HL-60/S4 treated with phorbol 12-myristate 13-acetate at 8.2 ng/mL for 4 days and 3 days (cell line): Measurements from ENCODE around the gene DDO.

ENCODE experiments used
- in situ Hi-C: fragments of 300-500 bp; cut with MboI; formaldehyde crosslinking; loops from 2 replicates; pipeline ENCODE4 v1.15.0; 2022; ENCODE audit warnings: low sequenced_read_pairs

DDO gene

DNA sequence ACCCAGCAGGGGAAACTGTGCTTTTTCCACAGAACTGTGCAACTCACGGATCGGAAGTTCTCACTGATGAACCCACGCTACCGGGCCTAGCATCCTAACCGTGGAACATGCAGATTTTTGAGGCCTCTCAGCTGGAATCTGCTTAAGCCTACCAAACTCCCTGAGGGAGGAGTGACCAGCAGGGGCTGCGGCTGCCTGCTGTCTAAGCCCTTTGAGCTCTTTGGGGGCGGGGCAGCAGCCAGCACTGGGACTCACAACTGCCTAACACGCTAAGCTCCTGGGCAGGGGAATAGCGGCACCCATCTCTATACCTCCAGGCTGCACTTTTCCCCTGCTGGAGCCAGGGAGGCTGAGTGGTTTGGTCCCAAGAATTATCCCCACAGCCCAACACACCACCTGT lies 36.8 kb downstream of the DDO start:
- in situ Hi-C loops = loop anchor here (25.0 kb wide), 2 partner anchors 316 to 666 kb away; no protein-coding TSS in a partner anchor

DNA sequence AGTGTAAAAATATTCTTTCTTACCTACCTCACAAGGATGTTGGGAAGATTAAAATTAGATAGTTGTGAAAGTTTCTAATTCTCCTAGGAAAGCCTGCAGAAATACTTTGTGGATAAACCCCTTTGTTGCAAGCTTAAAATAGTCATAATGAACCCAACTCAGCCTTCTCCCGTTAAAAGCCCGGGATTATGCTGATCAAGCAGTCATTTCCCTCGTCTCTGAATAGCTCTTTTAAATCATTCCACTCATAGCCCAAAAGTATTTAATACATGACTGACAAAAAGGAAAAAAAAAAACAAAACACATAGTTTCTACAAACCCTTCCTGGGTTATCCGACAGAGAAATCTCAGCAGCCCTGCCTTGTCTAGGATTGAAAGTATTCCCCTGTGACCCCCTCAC lies 46.3 kb downstream of the DDO start:
- in situ Hi-C loops = no loop called here

- in situ Hi-C loops = no loop called here
Measured at GRCh38 chr6:110368284-110368683, 47.1 kb downstream of the DDO start.

GRCh38 chr6:110367825-110368224 lies 47.5 kb downstream of the DDO start:
- in situ Hi-C loops = no loop called here

- in situ Hi-C loops = no loop called here
Measured at GRCh38 chr6:110366975-110367374, 48.4 kb downstream of the DDO start.

DNA sequence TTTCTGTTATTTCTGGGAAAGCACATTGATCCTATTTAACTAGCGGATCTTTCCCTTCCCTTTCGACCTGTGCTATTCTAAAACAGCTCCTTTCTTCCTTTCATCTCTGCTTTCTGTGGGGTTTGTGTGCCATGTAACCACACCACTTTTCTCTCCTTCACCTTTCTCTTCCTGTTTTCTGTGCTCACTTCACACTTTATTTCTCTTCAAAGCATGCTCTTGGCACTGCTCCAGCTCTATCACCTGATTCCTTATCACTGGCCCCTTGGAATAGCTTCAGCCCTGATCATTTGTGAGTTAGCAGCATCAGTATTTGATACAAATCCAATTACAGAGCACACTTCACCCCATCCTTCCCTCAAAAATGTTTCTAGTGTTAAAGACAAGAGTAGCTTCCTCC lies 49.1 kb downstream of the DDO start:
- in situ Hi-C loops = no loop called here

- in situ Hi-C loops = no loop called here
Measured at GRCh38 chr6:110364364-110365105, 50.8 kb downstream of the DDO start.

DNA sequence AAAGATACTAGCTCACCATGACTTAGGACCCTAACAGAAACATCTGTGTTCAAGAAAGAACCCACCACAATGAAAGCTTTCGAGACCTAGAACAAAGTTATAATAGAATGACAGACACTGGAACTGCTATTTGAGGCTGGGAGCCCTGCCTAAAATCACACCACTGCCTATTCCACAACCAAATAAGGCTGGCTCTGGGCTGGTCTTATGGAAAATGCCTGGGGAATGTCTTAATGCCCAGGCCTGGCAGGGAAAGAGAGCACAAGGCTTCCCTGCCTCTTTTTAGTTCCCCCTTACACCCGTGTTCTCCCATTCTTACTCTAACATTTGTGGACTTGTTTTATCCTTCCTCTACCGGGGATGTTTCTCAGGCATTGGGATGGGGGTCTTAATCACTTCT lies 51.6 kb downstream of the DDO start:
- in situ Hi-C loops = no loop called here

DNA sequence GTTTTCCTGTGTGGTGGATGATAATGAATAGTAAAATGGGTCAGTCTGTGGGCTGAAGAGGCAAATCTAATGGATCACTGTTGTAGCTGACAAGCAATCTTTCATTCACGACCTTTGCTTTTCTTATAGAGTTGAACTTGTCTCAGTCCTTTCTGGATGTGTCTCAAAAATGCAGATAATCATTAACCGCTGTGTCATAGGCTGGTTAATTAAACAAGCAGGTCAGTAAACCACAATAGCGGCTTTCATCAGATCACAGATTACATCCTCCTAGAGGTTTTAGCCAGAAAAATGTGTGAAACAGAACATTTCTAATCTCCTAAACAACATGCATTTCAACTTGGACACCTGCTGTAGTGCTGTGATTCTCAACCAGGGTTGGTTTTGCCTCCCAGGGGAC lies 54.7 kb downstream of the DDO start:
- in situ Hi-C loops = no loop called here

DNA sequence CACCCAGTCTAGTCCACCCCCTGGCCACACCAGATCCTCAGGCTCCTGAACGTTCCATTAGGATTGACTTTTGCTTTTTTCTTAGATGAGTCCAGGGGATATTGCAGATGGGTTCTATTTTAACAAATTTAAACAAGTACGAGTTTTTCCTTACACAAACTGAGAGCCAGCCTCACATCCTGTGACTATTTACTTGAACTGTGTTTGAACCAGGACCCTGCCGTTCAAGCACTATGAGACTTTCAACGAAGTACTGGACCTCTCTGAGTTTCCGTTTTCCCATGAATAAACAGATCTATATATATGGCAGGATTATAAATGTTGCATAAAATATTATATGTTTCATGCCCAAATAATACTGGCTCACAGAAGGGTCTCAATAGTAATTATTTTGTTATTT lies 55.8 kb downstream of the DDO start:
- in situ Hi-C loops = no loop called here

DNA sequence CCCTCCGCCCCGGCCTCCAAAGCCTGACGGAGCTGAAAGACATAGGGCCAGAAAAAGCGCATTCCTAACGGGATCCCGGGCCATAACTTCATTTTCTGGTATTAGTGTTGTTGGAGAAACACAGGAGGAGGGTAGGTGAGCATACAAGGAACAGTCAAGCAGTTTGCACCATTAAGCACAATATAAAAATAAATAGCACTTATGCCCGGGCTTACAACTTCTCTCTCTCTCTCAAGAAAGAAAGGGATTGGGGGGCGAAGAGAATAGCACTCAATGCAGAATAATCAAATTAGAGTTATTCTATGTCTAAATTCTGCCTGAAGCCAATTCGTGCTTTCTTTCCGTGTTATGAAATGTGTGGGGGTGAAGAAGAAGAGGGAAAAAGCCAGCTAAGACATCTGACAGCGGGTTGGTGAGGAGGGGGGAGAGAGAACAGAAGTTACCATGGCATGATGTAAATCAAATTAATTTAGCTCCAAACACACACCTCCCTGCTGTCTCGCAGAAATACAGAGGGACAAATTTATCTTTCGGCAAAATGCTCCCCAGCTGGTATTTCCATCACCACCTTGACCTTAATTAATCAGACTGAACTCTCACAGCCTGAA lies 56.7 kb downstream of the DDO start:
- in situ Hi-C loops = no loop called here

DNA sequence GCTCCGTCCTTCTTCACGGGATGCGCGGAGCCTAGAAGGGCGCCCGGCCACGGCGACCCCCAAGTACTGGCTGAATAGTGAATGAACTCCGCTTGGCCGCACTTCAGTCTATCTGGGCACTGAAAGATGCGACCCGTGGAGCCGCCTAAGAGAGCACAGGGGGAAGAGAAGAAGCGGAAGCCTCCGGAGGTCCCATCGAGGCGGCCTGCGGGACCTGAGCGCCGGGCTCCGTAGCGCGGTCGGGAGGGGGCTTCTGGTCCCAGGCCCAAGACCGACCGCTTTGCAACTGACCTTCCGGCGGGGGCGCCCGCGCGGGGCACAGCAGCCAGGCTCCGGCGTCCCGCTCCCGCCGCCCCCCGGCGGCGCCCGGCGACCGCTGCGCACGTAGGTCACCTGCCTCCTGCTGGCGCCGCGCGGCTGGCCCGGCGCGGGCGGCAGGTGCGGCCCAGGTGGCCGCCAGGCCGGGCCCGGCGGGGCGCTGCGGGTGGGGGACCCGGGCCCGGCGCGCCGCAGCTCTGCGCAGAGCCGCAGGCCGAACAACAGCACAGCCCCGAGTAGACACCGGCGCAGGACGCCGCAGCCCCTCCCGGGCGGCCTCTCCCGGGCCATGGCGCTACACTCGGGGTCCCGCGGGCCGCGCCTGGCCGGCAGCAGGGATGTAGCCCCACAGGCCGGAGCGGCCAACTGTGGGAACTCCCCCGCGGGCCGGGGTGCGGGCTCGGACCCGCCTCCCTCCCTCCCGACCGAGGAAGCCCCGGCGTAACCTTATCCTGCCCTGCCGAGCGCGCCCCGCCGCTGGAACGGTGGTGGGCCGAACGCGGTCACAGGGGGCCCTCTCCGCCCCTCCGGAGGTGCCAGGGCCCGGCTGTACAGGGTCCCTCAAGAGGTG lies 57.5 kb downstream of the DDO start, which contains the start of gene METTL24:
TSS of gene METTL24 (minus strand) at position 686 of the 889 bp plus-strand sequence. CDS start at position 609, 77 bp downstream.
- in situ Hi-C loops = no loop called here

- in situ Hi-C loops = no loop called here
Measured at GRCh38 chr6:110357298-110357663, 58.1 kb downstream of the DDO start.

DNA sequence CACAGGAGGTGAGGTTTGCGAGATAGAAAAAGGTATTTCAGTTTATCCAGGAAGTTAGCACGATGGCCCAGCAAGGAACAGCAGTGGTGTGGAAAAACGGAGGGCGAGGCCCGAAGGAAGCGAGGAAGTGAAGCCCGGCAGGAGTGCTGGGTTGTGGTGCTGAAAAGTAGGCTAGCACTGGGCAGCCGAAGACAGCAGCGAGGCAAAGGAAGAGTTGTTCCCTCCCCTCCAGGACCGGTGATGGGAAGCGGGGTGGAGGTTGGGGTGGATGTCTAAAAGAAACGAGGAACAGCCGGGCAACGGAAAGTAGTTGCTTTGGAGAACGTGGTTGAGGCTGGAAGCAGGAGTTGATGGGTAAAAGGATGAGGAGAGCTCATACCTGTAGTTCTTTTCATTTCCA lies 58.6 kb downstream of the DDO start:
- in situ Hi-C loops = no loop called here

- in situ Hi-C loops = no loop called here
Measured at GRCh38 chr6:110355727-110356126, 59.6 kb downstream of the DDO start.

DNA sequence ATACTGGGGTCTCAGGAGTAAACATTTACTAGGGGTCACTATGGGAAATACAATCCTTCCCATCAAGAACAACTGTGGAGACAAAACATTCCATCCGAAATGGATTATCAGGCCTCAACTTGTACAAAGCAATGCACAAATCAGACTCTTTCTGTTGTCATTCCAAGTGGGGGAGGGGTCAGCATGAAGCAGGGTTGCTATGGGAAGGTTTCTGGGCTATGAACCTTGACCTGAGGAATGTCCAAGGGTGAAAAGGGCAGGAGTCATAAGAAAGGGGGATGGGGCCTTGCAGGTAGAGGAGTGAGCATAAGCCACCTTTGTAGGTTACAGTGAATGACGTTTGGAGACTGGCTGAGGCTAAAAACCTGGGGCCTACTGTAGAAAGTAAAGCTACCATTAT lies 60.4 kb downstream of the DDO start:
- in situ Hi-C loops = no loop called here

DNA sequence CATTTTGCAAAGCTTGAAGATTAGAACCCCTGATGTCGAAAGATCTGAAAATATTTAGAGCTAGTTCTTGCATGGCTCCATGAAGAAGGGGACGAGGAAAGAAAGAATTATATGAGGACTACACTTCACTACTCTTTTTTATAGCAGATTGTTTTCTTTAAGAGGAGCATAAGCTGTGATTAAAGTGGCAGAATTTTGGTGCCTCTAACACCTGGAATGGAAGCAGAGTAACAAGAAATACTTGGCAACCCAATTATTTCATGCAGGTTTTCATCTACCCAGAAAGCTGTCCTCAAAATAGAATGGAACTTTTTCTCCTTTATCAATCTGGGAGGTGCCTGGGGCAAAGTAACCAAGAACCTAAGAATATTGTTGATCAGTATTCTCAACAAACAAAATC lies 61.2 kb downstream of the DDO start:
- in situ Hi-C loops = no loop called here

DNA sequence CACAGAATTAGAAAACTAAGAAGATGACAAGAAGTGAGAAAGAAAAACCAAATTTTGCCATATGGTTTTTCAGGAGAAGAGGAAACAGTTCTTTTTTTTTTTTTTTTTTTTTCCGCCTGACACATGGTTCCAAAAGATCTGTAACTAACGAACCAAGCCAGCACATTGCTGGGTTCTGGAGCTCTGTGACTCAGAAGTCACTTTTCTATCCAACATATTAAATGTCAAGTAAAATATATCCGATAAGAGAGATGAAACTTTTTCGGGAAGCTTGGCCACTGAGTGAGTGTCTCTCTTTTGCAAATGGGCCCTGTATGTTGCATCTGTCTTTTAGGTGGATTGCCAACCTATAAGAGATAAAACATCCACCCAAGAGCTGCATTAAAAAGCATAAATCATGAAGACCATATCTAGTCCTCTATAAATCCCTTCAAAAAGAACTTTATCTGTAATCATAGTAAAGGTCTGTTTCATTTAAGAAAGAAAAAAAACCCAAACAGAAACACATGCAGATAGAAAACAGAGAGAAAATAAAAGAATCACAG lies 61.8 kb downstream of the DDO start:
- in situ Hi-C loops = no loop called here

- in situ Hi-C loops = no loop called here
Measured at GRCh38 chr6:110352563-110353262, 62.7 kb downstream of the DDO start.

DNA sequence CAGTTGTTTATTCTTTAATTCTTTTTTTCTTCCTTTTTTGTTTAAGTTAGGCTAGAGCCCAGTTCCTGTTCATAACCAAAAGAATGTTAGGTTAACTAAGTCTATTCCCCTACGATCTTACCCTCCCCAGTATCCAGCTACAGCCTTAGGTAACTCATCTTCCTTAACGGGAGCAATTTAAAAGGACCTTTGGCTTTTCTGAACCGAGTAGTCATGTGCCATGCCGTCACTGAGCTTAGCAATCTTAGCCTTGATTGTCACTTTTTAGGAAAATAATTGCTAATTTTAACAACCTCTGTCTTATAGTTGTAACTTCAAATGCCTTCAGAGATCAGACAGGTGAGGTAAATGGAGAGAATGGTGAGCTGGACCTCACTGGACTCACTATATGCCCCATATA lies 63.4 kb downstream of the DDO start:
- in situ Hi-C loops = no loop called here

DNA sequence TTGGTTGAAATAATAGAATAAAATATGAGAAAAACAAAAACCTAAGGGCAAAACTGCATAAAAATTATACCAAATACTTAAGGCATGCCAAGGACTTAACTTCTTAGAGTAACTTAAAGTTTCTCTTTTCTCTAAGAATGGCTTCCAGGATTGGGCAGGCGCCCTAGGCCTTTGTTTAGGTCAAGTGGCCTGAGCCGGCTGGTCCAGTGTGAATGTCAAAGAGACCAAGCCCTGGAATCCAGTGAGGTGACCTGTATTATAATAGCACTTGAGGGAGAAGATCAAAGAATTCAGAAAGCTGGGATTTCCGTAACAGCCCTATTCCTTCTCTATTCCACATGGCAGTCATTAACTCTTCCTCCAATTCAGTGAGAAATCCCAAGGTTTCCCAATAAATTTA lies 63.8 kb downstream of the DDO start:
- in situ Hi-C loops = no loop called here
